HepG2 (cell line): Measurements from ENCODE around the gene SLC13A3. TPM values are rescaled to one million over a fixed set of nuclear protein-coding genes. Genes with fewer than 3 reads are reported as not detected.

ENCODE experiments used
- EEA1 ChIP-seq: sonication (generic); formaldehyde crosslinking; IDR thresholded peaks from 2 replicates; pipeline ENCODE4 v1.5.1; 2020; ENCODE audit warnings: mild to moderate bottlenecking, missing genetic modification reagents, borderline replicate concordance
- FOSL2 ChIP-seq: sonication (generic); formaldehyde crosslinking; IDR thresholded peaks from 2 replicates; pipeline ENCODE4 v1.4.0; 2020; ENCODE audit warnings: missing genetic modification reagents
- FOXP1 ChIP-seq, 2 experiments: fragments of 450-650 bp in 1 of 2; IDR thresholded peaks; 2 replicates each; pipeline ENCODE4 v1.6.1; 2017 to 2018; ENCODE audit warnings: antibody characterized with exemption in 1 of 2
- MATR3 ChIP-seq: sonication (generic); formaldehyde crosslinking; IDR thresholded peaks from 2 replicates; pipeline ENCODE4 v1.4.0; 2020; ENCODE audit warnings: missing genetic modification reagents
- MBD4 ChIP-seq: IDR thresholded peaks from 2 replicates; pipeline ENCODE4 v1.6.1; 2012; ENCODE audit warnings: low read length, inconsistent platforms, borderline replicate concordance
- MBNL3 ChIP-seq: fragments of 250-450 bp; sonication (Bioruptor Pico); conservative IDR thresholded peaks from 2 replicates; pipeline ENCODE4 v1.8.0; 2022; ENCODE audit warnings: mild to moderate bottlenecking, inconsistent platforms
- MZF1 ChIP-seq: sonication (generic); formaldehyde crosslinking; IDR thresholded peaks from 2 replicates; pipeline ENCODE4 v1.8.1; 2023; ENCODE audit warnings: mild to moderate bottlenecking, missing genetic modification reagents, borderline replicate concordance
- NCOA2 ChIP-seq: sonication (generic); formaldehyde crosslinking; IDR thresholded peaks from 2 replicates; pipeline ENCODE4 v1.8.0; 2022; ENCODE audit warnings: inconsistent platforms
- NONO ChIP-seq, 2 experiments: fragments of 450-650 bp in 1 of 2; sonication (generic) in 1 of 2; formaldehyde crosslinking in 1 of 2; IDR thresholded peaks in 1 of 2; conservative IDR thresholded peaks in 1 of 2; 2 replicates each; pipeline versions ENCODE4 v1.6.1 to v1.8.0; 2017 to 2022; ENCODE audit warnings: mild to moderate bottlenecking in 1 of 2, missing genetic modification reagents in 1 of 2, moderate library complexity in 1 of 2
- NR2F1 ChIP-seq, 2 experiments: fragments of 450-650 bp in 1 of 2; formaldehyde crosslinking in 1 of 2; IDR thresholded peaks; 2 replicates each; pipeline versions ENCODE4 v1.5.0 to v1.6.1; 2016 to 2020; ENCODE audit warnings: mild to moderate bottlenecking in 1 of 2, missing compliant biosample characterization in 1 of 2, missing genetic modification reagents in 1 of 2, moderate library complexity in 1 of 2
- NR2F6 ChIP-seq, 2 experiments: IDR thresholded peaks; 2 replicates each; pipeline ENCODE4 v1.6.1; 2016; ENCODE audit warnings: antibody characterized with exemption in 1 of 2, mild to moderate bottlenecking in 1 of 2
- TARDBP ChIP-seq: sonication (generic); formaldehyde crosslinking; IDR thresholded peaks from 2 replicates; pipeline ENCODE4 v1.8.0; 2022; ENCODE audit warnings: mild to moderate bottlenecking, missing genetic modification reagents
- ZNF441 ChIP-seq: sonication (generic); formaldehyde crosslinking; IDR thresholded peaks from 2 replicates; pipeline ENCODE4 v1.7.0; 2021; ENCODE audit warnings: missing genetic modification reagents, borderline replicate concordance
- ZNF484 ChIP-seq: sonication (generic); formaldehyde crosslinking; IDR thresholded peaks from 2 replicates; pipeline ENCODE4 v1.5.1; 2020; ENCODE audit warnings: mild to moderate bottlenecking, low read depth, missing genetic modification reagents, borderline replicate concordance
- ZNF496 ChIP-seq: sonication (generic); formaldehyde crosslinking; IDR thresholded peaks from 2 replicates; pipeline ENCODE4 v1.8.1; 2023; ENCODE audit warnings: mild to moderate bottlenecking, moderate library complexity, missing genetic modification reagents; ENCODE audit not compliant: insufficient replicate concordance
- ZNF547 ChIP-seq: sonication (generic); formaldehyde crosslinking; IDR thresholded peaks from 2 replicates; pipeline ENCODE4 v1.5.1; 2020; ENCODE audit warnings: mild to moderate bottlenecking, missing genetic modification reagents
- ZNF607 ChIP-seq: sonication (generic); formaldehyde crosslinking; IDR thresholded peaks from 2 replicates; pipeline ENCODE4 v1.5.1; 2020; ENCODE audit warnings: missing genetic modification reagents, mild to moderate bottlenecking, borderline replicate concordance
- ZSCAN22 ChIP-seq: sonication (generic); formaldehyde crosslinking; IDR thresholded peaks from 2 replicates; pipeline ENCODE4 v1.4.0; 2020; ENCODE audit warnings: mild to moderate bottlenecking, missing genetic modification reagents
- polyA plus RNA-seq, 8 experiments: library from polyadenylated mRNA; depleted of rRNA in 3 of 8; stranded (reverse) in 7 of 8; unstranded in 1 of 8; fragments of >200 nt; fragmentation: Illumina TruSeq in 4 of 8; extraction: Trizol in 4 of 8; gene quantifications; 2 replicates each; pipeline versions ENCODE4 v1.2.1 to v1.2.3, GENCODE V29; 2011 to 2016; ENCODE audit warnings: low read depth in 4 of 8, missing spikeins in 1 of 8, mixed read lengths in 1 of 8; ENCODE audit not compliant: insufficient read depth in 1 of 8
- total RNA-seq, 5 experiments: library from RNA; depleted of rRNA; stranded (reverse); fragments of >200 nt; fragmentation: Illumina TruSeq; extraction: Trizol; gene quantifications; 2 replicates each; pipeline ENCODE4 v1.2.3, GENCODE V29; 2016; ENCODE audit warnings: low read depth in 1 of 5
- TF ChIP-seq, protein P1 (sequence below): sonication (generic); formaldehyde crosslinking; IDR thresholded peaks from 2 replicates; pipeline ENCODE4 v1.5.1; 2020; ENCODE audit warnings: mild to moderate bottlenecking, missing genetic modification reagents, moderate library complexity
- TF ChIP-seq, protein P2 (sequence below): fragments of 450-650 bp; IDR thresholded peaks from 2 replicates; pipeline ENCODE4 v1.6.1; 2017
- TF ChIP-seq, protein P3 (sequence below): sonication (generic); formaldehyde crosslinking; IDR thresholded peaks from 2 replicates; pipeline ENCODE4 v1.5.1; 2020; ENCODE audit warnings: mild to moderate bottlenecking, missing genetic modification reagents

Gene SLC13A3
- total and polyA plus RNA-seq, 2 of the 13 experiments (the other 11 are each of a cell fraction or from before 2014, with no cell fraction given), result 66.5 to 76.0 TPM

DNA sequence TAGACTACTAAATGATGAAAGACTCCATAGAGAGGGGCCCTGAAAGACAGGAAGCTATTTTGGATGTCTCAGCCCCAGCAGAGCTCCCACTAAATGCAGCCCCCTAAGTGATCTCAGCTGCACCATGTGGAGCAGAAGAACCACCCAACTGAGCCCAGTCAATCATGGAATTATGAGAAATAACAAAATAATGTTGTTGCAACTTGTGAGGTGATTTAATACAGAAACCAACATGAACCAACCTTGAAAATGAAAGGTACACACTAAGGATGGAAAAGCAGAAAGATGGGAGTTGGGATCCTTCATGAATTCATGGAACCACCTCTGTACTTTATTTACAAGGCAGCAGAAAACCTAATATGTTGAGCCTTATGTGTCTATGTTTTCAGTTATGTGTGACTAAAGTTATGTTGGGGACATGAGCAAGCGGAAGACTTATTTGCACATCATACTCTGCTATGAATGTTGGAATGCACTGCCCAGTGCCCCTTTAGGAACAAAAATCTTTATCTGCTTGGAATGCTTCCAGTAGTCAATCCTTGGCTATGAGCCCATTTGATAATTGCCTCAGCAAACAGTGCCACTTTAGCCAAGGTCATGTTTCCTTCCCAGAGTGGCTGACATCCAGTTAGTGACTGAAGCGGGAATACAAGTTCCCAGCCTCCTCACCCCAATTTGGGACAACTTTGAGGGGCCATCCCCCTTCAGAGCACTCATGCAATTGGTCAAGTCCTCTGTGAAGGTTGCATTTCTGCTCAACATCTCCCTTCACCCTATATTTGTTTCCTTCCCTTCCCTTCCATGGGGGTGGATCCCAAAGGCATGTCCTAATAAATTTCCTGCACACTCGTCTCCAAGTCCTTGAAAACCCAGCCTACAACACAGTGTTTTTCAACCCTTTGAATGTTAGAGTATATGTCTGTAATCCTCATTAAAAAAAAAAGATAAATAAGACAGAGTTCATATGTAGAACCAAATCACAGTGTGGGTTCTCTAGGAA is 19.6 kb upstream of the SLC13A3 start (continued):
- TF ChIP-seq MBD4, result no peak; the same call in 1 of the 2 replicates
- peak; percentile 39; the same call in 1 of the 2 replicates for TF ChIP-seq ZNF607
- TF ChIP-seq NONO (IDR thresholded peaks at IDR 0.05), result no peak
- no peak for TF ChIP-seq NONO (CRISPR knock-in tag; conservative IDR thresholded peaks at IDR 0.05)
- TF ChIP-seq ZNF547 (CRISPR knock-in tag), result peak; percentile 70; the same call in 1 of the 2 replicates
- TF ChIP-seq MZF1 (CRISPR knock-in tag), result 0 out of 2 replicates have a peak, but pooled peaks have one; percentile 17
- no peak for TF ChIP-seq ZNF441 (CRISPR knock-in tag)
- peak; percentile 87 for TF ChIP-seq NR2F6 (IDR thresholded peaks at IDR 0.05)
- TF ChIP-seq NR2F6 (CRISPR knock-in tag; IDR thresholded peaks at IDR 0.05), result peak; percentile 95
- no peak for TF ChIP-seq MBNL3 (CRISPR knock-in tag)
- no peak for TF ChIP-seq EEA1
- peak; percentile 89 for TF ChIP-seq FOSL2
- no peak for TF ChIP-seq MATR3
- peak; percentile 90 for TF ChIP-seq TARDBP (CRISPR knock-in tag)
- TF ChIP-seq NCOA2 (CRISPR knock-in tag), result peak; percentile 99
- no peak for TF ChIP-seq ZSCAN22 (CRISPR knock-in tag)
- no peak for TF ChIP-seq ZNF496 (CRISPR knock-in tag)
- TF ChIP-seq, protein P1, sequence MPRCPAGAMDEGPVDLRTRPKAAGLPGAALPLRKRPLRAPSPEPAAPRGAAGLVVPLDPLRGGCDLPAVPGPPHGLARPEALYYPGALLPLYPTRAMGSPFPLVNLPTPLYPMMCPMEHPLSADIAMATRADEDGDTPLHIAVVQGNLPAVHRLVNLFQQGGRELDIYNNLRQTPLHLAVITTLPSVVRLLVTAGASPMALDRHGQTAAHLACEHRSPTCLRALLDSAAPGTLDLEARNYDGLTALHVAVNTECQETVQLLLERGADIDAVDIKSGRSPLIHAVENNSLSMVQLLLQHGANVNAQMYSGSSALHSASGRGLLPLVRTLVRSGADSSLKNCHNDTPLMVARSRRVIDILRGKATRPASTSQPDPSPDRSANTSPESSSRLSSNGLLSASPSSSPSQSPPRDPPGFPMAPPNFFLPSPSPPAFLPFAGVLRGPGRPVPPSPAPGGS, result peak; percentile 77
- TF ChIP-seq, protein P2, sequence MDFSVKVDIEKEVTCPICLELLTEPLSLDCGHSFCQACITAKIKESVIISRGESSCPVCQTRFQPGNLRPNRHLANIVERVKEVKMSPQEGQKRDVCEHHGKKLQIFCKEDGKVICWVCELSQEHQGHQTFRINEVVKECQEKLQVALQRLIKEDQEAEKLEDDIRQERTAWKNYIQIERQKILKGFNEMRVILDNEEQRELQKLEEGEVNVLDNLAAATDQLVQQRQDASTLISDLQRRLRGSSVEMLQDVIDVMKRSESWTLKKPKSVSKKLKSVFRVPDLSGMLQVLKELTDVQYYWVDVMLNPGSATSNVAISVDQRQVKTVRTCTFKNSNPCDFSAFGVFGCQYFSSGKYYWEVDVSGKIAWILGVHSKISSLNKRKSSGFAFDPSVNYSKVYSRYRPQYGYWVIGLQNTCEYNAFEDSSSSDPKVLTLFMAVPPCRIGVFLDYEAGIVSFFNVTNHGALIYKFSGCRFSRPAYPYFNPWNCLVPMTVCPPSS, result no peak
- TF ChIP-seq, protein P3, sequence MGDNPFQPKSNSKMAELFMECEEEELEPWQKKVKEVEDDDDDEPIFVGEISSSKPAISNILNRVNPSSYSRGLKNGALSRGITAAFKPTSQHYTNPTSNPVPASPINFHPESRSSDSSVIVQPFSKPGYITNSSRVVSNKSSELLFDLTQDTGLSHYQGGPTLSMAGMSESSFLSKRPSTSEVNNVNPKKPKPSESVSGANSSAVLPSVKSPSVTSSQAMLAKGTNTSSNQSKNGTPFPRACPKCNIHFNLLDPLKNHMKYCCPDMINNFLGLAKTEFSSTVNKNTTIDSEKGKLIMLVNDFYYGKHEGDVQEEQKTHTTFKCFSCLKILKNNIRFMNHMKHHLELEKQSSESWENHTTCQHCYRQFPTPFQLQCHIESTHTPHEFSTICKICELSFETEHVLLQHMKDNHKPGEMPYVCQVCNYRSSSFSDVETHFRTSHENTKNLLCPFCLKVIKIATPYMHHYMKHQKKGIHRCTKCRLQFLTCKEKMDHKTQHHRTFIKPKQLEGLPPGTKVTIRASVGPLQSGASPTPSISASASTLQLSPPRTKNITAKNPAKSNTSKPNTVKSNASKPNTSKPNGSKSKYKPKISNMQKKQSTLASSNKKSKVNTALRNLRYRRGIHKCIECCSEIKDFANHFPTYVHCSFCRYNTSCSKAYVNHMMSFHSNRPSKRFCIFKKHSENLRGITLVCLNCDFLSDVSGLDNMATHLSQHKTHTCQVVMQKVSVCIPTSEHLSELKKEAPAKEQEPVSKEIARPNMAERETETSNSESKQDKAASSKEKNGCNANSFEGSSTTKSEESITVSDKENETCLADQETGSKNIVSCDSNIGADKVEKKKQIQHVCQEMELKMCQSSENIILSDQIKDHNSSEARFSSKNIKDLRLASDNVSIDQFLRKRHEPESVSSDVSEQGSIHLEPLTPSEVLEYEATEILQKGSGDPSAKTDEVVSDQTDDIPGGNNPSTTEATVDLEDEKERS, result peak; percentile 100
- no peak for TF ChIP-seq ZNF484 (CRISPR knock-in tag)
- TF ChIP-seq NR2F1 (CRISPR knock-in tag; IDR thresholded peaks at IDR 0.05), result peak; percentile 65 to 87; a peak in 3 of 4 replicates
- TF ChIP-seq FOXP1 (IDR thresholded peaks at IDR 0.05), result 0 out of 2 replicates have a peak, but pooled peaks have one; percentile 43
- TF ChIP-seq FOXP1 (CRISPR knock-in tag; IDR thresholded peaks at IDR 0.05), result peak; percentile 89
